Nephron (organoid): ENCODE data around the gene RSPH1.

Experiments used
- H3K27ac Mint-ChIP-seq, 3 experiments: 2 replicates each; pipeline ENCODE4 v1.8.0; 2020; ENCODE audit warnings: mixed read lengths in 3 of 3, mild to moderate bottlenecking in 2 of 3, moderate library complexity in 1 of 3
- H3K27me3 Mint-ChIP-seq: 2 replicates; pipeline ENCODE4 v1.8.0; 2021; ENCODE audit warnings: low read depth, mild to moderate bottlenecking, moderate library complexity, mixed read lengths
- H3K36me3 Mint-ChIP-seq: 2 replicates; pipeline ENCODE4 v1.8.0; 2020; ENCODE audit warnings: low read depth, mixed read lengths
- H3K4me1 Mint-ChIP-seq: 2 replicates; pipeline ENCODE4 v1.8.0; 2020; ENCODE audit warnings: mixed read lengths
- H3K4me3 Mint-ChIP-seq, 3 experiments: 2 replicates each; pipeline ENCODE4 v1.8.0; 2020; ENCODE audit warnings: mild to moderate bottlenecking in 3 of 3, mixed read lengths in 3 of 3, moderate library complexity in 2 of 3
- H3K9me3 Mint-ChIP-seq: 2 replicates; pipeline ENCODE4 v1.8.0; 2020; ENCODE audit warnings: mixed read lengths
- CTCF ChIP-seq, 3 experiments: fragments of 200-600 bp; sonication (generic); IDR thresholded peaks; one replicate each; pipeline ENCODE4 v1.5.0; 2021; ENCODE audit warnings: antibody characterized with exemption in 3 of 3; ENCODE audit not compliant: unreplicated experiment in 3 of 3

The RSPH1 gene

GRCh38 chr21:42438316-42439205, 57.5 kb downstream of the RSPH1 start:
- Mint-ChIP-seq H3K27ac (no peak overlapping the region), H3K4me3 (no peak overlapping the region), H3K4me1 (no peaks in the 10 kb centered on the region), H3K9me3 (peaks cover 4% of the 10 kb centered on the region), H3K36me3 (no peaks in the 10 kb centered on the region), H3K27me3 (peaks cover 20% of the 10 kb centered on the region)
- no peak for TF ChIP-seq CTCF (IDR thresholded peaks at IDR 0.05; ENCODE audit: unreplicated experiment in 3 of 3)

DNA sequence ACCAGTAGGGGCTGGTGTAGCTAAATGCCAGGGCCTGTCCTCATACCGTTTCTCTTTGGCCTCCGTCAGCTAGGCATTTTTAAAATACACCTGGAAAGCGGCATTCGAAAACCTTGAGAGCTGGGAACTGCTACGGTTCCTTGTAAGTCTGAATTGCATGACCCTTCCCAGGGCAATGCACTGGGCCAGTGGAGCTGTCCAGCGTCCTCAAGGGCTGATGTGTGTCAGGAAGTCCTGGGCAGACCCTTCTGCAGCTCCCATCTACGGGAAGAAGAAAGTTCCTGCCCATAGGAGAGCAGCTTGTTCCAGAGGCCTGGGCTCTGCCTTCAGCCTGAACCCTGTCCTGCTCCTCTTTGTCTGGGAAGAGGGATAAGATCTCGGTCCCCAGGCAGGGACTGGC, 58.2 kb downstream of the RSPH1 start:
- Mint-ChIP-seq H3K4me1 (no peaks in the 10 kb centered on the region), H3K9me3 (peaks cover 4% of the 10 kb centered on the region), H3K4me3 (no peak overlapping the region), H3K27me3 (peaks cover 20% of the 10 kb centered on the region), H3K27ac (no peak overlapping the region), H3K36me3 (no peaks in the 10 kb centered on the region)
- TF ChIP-seq CTCF (IDR thresholded peaks at IDR 0.05; ENCODE audit: unreplicated experiment in 3 of 3): no peak

GRCh38 chr21:42436914-42437313, 59.1 kb downstream of the RSPH1 start:
- no peaks in the 10 kb centered on the region for H3K36me3 Mint-ChIP-seq
- peaks cover 20% of the 10 kb centered on the region for H3K27me3 Mint-ChIP-seq
- peaks cover 10% of the 10 kb centered on the region for H3K9me3 Mint-ChIP-seq
- H3K4me1 Mint-ChIP-seq: no peaks in the 10 kb centered on the region
- no peak overlapping the region for H3K27ac Mint-ChIP-seq
- H3K4me3 Mint-ChIP-seq: no peak overlapping the region
- TF ChIP-seq CTCF (IDR thresholded peaks at IDR 0.05; ENCODE audit: unreplicated experiment in 3 of 3): no peak

GRCh38 chr21:42435833-42436232, 60.2 kb downstream of the RSPH1 start:
- Mint-ChIP-seq H3K4me1 (no peaks in the 10 kb centered on the region), H3K36me3 (no peaks in the 10 kb centered on the region), H3K9me3 (peaks cover 10% of the 10 kb centered on the region), H3K4me3 (no peak overlapping the region), H3K27me3 (peaks cover 20% of the 10 kb centered on the region), H3K27ac (no peak overlapping the region)
- TF ChIP-seq CTCF (IDR thresholded peaks at IDR 0.05; ENCODE audit: unreplicated experiment in 3 of 3): no peak

DNA sequence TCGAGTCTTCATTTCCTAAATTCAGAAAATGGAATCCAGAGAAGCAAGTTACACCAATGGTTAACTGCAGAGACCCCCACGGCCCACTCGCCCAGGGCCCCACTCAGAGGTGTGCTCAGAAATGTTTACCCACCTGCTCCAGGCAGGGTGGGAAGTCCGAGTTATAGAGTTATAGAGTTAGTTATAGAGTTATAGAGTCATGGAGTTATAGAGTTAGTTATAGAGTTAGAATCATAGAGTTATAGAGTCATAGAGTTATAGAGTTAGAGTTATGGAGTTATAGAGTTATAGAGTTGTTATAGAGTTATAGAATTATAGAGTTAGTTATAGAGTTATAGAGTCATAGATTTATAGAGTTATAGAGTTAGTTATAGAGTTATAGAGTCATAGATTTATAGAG, 60.6 kb downstream of the RSPH1 start:
- peaks cover 21% of the 10 kb centered on the region for H3K27me3 Mint-ChIP-seq
- no peaks in the 10 kb centered on the region for H3K36me3 Mint-ChIP-seq
- peaks cover 10% of the 10 kb centered on the region for H3K9me3 Mint-ChIP-seq
- H3K4me3 Mint-ChIP-seq: no peak overlapping the region
- H3K4me1 Mint-ChIP-seq: no peaks in the 10 kb centered on the region
- H3K27ac Mint-ChIP-seq: no peak overlapping the region
- no peak for TF ChIP-seq CTCF (IDR thresholded peaks at IDR 0.05; ENCODE audit: unreplicated experiment in 3 of 3)

- Mint-ChIP-seq H3K36me3 (no peaks in the 10 kb centered on the region), H3K9me3 (peaks cover 10% of the 10 kb centered on the region)
Observed at GRCh38 chr21:42434884-42435283, 61.1 kb downstream of the RSPH1 start.

More at GRCh38 chr21:42434884-42435283, 61.1 kb downstream of the RSPH1 start:
- no peak overlapping the region for H3K27ac Mint-ChIP-seq
- no peaks in the 10 kb centered on the region for H3K4me1 Mint-ChIP-seq
- H3K4me3 Mint-ChIP-seq: no peak overlapping the region
- no peak for TF ChIP-seq CTCF (IDR thresholded peaks at IDR 0.05; ENCODE audit: unreplicated experiment in 3 of 3)
- peaks cover 26% of the 10 kb centered on the region for H3K27me3 Mint-ChIP-seq
